ENCODE results near the gene YIPF7.

YIPF7 gene

DNA sequence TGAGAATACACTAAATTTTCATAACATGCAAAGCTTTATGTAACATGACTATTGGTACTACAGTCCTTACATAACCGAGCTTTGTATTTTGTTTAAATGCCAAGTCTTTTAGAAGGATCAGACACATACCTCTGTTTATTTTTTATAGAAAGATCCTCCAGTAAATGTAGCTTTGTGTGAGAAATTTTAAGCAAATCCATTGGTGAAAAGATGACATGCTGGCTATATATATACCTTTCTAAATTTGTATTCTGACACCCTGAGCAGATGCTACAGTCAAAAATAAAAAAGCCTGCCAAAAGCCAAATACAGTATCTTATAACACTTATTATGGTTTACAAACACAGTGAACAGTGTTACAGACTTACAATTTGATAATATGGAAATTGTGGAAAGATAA is at the start of gene YIPF7:
Gene YIPF7 (minus strand): TSS at position 201 of the 400 bp plus-strand sequence. CDS start 1,525 bp downstream, outside the sequence.
- DNase-seq (ENCODE audit: low read depth) = no peak

DNA sequence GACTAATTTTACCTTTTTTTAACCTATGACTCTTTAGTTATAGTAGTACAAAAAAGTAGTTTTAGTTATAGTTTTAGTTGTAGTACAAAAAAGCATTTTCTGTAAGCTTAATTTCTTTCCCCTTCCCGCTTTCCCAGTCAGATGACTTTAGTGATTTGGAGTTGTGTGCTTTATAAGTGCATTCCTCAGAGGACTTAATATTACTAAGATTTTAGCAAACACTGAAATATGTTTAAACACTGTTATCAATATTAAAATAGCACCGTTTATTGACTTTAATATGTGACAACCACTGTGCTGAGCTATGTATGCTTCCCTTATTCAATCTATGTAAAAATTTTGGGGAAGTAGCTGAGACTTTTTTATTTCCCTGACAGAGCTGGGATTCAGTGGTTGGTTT is 49.6 kb upstream of the YIPF7 start:
- DNase-seq (ENCODE audit: low read depth) = no peak

DNA sequence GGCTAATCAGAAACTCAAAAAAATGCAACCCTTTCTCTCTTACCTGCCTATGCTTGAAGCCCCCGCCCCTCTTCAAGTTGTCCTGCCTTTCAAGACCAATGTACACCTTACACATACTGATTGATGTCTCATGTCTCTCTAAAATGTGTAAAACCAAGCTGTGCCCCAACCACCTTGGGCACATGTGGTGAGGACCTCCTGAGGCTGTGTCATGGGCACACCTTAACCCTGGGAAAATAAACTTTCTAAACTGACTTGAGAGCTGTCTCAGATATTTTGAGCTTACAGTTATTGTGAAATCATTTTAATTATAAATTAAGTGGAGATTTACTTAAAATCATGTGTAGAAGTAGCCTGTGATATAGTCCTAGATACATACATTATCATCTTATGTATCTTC is 49.0 kb upstream of the YIPF7 start:
- DNase-seq (ENCODE audit: low read depth) = no peak

DNA sequence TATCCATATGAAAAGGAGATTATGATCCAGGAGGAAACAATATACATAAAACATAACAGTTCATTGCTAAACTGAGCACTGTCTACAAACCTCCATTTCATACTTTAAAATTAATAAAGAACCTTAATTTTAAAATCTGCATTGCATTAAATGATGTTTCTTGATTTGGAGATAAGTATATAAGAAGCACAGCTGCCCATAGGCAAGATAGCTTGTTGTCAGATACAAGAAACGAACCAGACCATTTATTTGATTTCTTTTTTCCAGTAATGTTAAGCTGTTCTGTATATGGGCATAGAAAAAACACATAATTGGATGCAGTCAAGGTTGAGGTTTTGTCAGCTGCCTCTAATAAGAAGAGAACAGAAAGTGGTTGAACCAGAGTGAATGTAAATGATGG is 33.2 kb upstream of the YIPF7 start:
- no peak for DNase-seq (ENCODE audit: low read depth)

DNA sequence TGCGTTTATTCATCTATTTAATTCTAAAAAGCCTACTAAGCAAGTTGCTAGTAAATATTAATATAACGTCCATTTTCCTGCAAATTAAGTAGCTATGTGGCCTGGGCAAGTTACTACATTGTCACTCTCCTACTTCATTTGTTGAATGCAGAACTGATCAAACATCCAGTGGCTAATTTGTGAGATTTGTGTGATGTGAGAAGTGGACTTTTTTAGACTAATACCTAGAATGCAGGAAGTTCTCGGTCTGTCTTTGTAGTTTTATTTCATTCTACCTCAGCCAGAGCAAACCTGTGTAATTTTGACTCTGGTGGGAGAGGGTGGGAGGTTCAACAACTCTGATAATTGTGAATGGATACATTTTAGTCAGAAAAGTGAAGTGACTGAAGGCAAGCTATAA is 27.6 kb upstream of the YIPF7 start:
- no peak for DNase-seq (ENCODE audit: low read depth)

DNA sequence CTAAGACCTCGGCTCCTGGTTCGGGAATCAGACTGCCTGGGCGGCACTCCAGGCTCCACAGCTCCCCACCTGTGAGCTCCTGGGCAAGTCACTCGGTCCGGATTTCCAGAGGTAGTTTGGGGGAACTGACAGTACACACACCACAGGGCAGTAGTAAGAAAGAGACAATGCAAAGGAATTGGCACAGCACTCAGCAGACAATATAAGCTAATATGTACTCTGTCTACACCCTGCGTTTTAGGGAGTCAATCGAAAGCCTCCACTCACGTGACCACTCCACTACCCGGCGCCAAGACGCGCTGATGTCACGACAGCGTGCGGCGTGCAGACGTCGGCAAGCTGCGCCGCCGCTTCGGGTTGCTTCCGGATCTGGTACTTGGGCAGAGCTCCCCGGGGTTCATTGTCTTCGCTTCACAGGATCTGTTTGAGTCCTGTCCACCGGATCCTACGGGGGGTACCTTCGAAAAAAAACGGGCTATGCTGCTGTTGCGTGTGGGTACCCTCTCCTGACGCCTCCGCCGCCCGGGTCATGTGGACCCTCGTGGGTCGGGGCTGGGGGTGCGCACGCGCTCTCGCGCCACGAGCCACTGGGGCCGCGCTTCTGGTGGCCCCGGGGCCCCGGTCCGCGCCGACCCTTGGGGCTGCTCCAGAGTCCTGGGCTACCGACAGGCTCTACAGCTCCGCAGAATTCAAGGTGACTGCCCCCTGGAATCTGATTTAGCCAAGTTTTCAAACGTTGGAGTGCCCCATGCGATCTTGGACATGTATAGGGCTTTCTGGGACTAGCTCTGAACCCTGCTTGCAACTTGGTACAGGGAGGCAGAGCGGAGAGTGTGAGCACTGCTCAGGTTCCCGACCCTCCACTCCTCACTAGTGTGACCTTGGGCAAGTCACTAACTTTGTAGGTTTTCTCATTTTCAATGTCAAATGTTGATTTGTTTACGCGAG is 26.9 kb upstream of the YIPF7 start, which contains the start of gene GUF1:
Gene GUF1 (plus strand): TSS at position 327 of the 948 bp plus-strand sequence. CDS start 203 bp downstream, at position 530.
- peak; percentile 81 for DNase-seq (ENCODE audit: low read depth)

DNA sequence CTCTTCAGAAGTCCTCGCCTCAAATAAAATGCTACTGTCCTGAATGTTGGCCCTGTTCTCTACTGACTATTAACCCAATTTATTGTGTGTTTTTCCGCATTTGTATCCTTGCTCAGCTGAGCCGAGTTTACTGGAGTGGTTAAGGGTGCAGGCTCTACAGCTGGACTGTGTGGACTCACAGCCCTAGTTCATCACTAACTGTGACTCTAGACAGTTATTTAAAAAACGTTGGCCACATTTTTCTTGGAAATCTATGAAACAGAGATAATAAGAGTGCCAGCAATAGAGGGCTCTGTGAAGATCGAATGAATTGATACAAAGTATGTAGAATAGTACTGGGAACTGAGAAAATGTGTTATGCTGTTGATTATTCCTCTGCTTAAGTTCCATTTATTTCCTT is 23.9 kb upstream of the YIPF7 start:
- DNase-seq (ENCODE audit: low read depth) = no peak

DNA sequence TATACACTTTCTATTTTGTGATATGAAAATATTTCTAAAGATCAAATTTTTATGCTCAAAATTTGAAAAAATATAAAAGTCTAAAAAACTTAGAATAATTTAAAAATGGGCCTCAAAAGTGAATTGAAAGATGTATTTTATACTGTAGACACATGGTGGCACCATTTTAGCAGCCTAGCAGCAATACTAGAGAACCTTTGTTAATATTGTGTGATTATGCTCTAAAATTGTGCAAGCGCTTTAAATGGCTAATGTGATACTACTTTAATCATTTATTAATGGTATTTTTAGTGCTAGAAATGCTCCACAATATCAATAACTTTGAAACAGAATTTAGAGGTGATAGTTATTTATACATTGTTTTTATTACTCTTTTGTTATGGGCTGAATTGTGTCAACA is 23.0 kb upstream of the YIPF7 start:
- no peak for DNase-seq (ENCODE audit: low read depth)

DNA sequence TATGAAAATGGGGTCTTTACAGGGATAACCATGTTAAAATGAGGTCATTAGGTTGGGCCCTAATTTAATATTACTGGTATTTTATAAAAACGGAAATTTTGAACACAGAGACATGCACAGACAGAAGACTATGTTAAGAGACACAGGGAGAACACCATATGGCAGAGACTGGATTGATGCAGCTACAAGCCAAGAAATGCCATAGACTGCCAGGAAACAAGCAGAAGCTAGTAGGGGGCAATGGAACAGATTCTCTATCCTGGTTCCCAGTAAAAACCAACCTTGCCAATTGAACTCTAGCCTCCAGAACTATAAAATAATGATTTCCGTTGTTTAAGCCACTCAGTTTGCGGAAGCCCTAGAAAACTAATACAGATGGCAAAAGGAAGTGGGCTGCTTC is 20.2 kb upstream of the YIPF7 start:
- no peak for DNase-seq (ENCODE audit: low read depth)

DNA sequence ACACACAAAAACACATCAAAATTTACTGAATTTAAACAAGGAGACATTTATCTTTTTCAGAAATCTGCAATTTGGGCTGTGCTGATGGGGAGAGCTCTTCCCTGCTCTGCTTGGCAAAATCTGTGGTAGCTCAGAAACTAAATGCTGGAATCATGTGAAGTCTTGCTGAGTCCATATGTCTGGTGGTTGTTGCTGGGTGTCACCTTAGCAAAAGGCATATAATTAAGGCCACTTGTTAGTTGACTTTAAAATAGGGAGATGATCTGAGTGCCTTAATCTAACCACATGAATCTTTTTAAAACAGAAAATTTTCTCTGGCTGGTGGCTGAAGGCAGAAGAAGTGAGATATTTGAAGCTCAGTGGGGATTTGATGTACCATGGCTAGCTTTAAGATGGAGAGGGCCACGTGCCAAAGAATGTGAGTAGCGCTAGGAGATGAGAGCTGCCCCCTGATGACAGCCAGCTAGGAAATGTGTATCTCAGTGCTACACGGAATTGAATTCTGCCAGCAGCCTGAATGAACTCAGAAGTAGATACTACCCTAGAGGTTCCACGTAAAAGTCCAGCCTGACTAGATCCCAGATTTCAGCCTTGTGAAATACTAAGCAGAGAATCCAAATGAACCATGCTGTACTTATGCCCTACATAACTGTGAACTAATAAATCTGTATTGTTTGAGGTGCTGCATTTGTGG is 19.2 kb upstream of the YIPF7 start:
- DNase-seq (ENCODE audit: low read depth) = no peak

DNA sequence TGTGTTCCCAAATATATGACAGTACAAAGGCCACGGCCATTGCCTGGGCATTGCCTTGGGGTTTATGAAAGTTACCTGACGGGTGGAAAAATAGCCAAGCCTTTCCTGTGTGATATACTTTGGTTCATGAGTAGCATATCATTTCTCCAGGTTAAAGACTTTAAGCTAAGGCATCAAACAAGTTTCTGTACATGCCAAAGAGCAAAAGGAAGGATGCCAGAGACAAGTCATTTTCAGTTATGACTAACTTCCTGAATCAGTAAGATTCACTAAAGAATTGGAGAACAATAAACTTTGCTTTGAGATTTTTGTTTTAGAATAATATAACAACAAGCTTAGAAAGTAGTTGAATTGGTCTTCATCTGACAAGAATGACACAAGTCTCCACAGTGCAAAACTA is 17.1 kb upstream of the YIPF7 start:
- DNase-seq (ENCODE audit: low read depth) = no peak

DNA sequence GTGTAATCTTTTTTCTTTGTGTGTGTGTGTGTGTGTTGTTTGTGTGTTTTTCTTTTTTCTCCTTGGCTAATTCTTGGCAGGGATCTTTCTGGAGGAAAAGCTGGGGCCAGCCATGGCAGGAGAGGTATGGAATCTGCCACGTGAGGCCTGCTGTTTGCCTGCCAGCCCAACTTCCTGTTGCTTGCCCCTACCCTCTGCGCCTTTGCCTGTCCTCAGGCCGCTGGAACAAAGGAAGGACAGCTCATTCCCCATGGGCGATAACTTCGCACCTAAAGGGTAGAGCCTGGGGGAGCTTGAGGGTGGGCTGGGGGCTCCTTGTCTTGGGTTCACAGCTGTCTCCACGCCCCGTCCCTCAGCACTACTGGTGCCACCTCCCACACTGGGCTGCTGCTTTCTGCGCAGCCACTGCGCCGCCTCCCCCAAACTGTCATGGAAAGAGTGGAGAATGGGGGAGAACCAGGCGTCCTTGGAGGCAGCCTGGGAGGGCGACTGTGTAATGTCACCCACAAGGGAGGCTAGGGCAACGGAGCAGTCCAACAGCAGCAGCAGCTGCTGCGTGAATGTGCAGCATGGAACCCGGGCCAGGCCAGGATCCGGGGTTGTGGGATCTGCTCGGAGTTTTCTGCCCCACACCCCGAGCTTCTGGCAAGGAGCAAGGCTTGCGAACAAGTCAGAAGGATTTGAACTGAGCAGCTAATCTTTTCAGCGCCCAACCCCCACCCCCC is 12.3 kb upstream of the YIPF7 start:
- no peak for DNase-seq (ENCODE audit: low read depth)

DNA sequence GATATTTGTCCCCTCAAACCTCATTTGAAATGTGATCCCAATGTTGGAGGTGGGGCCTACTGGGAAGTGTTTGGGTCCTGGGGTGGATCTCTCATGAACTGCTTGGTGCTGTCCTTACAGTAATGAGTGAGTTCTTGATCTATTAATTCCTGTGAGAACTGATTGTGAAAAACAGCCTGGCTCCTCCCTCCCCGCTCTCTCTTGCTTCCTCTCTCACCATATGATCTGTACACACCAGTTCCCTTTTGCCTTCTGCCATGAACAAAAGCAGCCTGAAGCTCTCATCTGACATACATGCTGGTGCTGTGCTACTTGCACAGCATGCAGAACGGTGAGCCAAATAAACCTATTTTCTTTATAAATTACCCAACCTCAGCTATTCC is 11.2 kb upstream of the YIPF7 start:
- no peak for DNase-seq (ENCODE audit: low read depth)

DNA sequence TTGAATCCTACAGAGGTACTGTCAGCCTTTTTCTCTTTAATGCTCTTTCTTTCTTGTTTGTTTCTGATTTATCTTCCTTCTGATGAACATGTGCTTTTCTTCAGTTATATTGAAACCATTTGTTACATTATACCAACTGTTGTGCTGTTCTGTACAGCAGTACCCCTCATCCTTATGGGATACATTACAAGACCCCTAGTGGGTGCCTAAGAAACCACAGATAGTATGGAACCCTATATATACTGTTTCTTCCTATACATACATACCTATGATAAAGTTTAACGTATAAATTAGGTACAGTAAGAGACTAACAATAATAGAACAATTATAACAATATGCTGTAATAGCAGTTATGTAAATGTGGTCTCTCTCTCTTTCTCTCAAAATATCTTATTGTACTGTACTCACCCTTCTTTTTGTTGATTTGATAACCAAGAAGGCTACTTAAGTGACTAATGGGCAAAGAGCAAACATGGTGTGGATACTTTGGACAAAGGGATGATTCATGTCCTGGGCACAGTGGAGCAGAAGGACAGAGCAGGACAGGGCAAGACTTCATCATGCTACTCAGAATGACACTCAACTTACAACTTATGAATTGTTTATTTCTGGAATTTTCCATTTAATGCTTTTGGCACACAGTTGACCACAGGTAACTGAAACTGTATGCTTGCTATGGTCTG is 10.7 kb upstream of the YIPF7 start:
- no peak for DNase-seq (ENCODE audit: low read depth)

DNA sequence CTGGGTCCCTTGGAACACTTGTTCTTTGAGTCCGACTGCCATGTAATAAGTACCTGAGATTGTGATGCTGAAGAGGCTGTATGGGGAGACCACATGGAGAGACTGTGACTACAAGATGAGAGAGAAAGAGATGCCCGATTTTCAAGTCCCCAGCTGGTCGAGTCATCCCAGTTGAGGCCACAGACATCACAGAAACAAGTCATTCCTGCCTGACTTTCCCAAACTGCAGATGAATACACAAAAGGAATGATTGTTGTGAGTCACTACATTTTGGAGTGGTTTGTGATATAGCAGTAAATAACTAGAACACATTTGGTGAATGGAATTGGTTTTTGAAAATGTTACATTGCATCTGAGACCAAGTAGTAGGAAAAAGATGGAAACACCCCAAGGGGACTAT is 9.0 kb upstream of the YIPF7 start:
- DNase-seq (ENCODE audit: low read depth) = no peak

DNA sequence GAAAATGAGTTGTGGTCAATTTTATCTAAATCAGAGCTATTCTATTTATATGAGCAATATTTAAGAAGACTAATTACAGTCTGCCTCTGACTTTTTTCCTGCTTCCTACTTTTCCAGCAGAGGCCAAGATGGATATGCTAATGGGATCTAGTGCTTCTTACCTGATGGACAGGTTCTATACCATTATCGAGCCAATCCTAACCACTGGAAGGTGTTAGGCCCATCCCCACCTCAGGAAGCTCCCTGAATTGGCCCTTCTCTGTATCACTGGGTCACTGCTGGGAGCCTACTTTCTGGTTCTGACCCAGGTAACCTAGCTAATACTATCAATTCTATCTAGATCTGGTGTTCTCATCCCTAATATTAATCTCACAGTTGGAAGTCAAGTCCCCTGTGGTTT is 577 bp upstream of the YIPF7 start:
- DNase-seq (ENCODE audit: low read depth) = no peak

DNA sequence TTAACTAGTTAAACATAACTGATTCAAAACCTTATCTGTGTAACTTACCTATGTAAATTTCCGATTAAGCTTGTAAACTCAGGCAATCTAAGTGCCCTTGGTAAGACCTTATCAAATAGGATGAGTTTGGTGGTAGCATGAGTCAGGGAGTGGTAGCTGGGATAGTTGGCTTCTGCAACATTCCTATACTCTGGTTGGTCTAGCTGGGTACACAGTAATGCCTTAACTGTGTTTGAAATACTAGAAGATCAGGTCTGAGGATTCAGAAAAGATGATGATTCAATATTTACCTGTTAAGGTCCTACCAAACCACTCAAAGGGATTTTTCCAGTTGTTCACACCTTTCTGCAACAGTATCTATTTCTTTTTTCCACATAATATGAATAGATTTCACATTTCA is 5.3 kb downstream of the YIPF7 start:
- DNase-seq (ENCODE audit: low read depth) = no peak

DNA sequence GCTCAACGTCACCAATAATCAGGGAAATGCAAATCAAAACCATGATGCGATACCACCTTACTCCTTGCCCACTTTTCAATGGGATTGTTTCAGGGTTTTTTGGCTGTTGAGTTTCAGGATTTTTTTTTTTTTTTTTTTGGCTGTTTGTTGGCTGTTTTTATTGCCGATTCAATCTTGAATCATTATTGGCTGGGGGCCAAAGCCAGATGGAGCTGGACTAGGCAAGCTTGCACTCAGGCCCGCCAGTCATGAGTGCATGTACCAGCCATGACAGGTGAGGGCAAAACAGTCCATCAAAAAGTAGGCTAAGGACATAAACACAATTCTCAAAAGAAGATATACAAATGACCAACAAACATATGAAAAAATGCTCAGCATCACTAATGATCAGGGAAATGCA is 13.3 kb downstream of the YIPF7 start:
- no peak for DNase-seq (ENCODE audit: low read depth)

DNA sequence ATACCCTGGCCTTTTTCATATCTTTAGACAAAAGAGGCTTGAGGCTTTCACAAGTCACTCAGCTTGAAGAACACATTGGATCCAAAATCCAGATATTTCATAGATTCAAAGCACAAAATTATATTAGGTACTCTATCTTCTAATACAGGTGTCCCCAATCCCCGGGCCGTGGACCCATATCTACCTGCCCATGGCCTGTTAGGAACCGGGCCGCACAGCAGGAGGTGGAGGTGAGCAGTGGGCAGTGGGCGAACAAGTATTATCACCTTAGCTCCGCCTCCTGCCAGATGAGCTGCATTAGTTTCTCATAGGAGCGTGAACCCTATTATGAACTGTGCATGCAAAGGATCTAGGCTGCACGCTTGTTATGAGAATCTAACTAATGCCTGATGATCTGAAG is 18.7 kb downstream of the YIPF7 start:
- DNase-seq (ENCODE audit: low read depth) = no peak

DNA sequence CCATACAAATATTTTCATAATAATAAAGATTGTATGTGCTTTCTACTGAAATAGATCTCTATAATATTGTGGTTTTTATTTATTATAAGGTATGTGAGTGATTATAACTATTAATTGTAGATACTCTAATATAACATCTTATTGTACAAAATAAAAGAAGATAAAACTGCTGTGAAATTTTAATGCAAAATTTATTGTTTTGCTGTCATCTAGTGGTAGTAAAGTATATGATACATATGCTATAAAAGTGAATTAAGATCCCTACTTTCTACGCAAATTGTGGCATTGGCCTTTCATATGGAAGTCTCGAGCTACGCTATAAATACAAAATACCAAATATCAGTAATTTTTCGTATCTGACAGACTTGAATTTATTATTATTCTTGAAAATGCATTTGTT is 19.3 kb downstream of the YIPF7 start:
- DNase-seq (ENCODE audit: low read depth) = no peak

DNA sequence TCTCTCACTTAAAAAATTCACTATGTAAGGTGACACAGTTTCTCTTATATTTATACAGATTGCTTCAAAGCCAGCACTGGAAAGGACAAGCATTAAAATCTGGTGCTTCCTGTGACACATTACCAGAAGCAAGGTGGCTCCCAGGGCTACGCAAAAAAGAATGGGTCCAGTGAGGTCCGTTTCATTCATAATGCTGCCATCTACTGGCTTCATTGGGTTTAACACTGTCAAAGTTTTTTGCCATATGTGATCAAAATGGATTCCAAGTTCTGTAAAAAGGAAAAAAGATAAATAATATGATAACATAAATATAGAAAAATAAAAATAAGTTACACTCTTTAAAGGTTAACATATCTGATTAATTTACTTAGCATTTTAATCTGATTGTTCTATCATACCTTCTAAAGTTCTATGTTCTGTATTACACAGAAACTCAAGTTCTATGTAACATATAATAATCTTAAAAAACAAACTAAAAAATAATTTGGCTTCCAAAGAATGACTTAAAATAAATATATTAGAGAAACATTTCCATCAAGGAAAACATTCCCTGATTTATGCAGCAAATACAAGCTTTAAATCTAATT is 22.1 kb downstream of the YIPF7 start:
- peak; percentile 14 for DNase-seq (ENCODE audit: low read depth)

DNA sequence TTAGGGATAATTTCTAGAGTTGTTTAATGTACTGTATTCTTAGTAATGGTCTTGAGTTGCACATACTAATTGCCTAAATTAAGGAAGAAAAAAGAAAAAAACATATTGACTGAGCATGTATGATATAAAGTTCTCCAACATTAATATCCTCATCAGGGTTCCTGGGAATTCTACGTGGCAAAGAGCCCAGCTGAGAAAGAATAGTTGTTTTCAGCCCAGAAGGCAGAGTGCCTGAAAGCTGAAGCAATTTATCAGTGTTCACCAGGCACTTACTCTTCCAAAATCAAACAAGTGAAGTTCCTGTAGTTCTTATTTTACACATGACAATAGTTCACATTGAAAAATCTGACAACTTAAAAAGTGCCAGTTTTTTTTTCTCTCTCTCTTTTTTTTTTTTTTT is 27.7 kb downstream of the YIPF7 start:
- DNase-seq (ENCODE audit: low read depth) = no peak
